Activated CD8-positive, alpha-beta memory T cell treated with anti-CD3 and anti-CD28 coated beads for 36 hours (primary cell): ENCODE data around the gene FOXA2. TPM values are rescaled to one million over a fixed set of nuclear protein-coding genes. Genes with fewer than 3 reads are reported as not detected.
"Not testable (repeated sequence)": the region's sequence is repeated elsewhere in the genome, so short reads cannot be mapped to it uniquely, and the experiment has no call there.

Experiments used
- CTCF ChIA-PET: fragments of 350-600 bp; sonication (Branson Sonifier 250); formaldehyde crosslinking; loops from one replicate; lab custom pipeline; 2021; ENCODE audit warnings: antibody characterized with exemption; lab: Charles Lee
- POLR2A ChIA-PET: fragments of 350-600 bp; sonication (Branson Sonifier 250); formaldehyde crosslinking; loops from one replicate; lab custom pipeline; 2021; ENCODE audit warnings: antibody characterized with exemption; lab: Charles Lee
- total RNA-seq, 2 experiments: library from RNA; stranded (reverse); gene quantifications; one replicate each; pipeline ENCODE4 v1.2.3, GENCODE V29; 2021

Gene FOXA2
- total RNA-seq, 2 experiments from 2014 or later = not detected

GRCh38 chr20:22550514-22550913 lies 33.9 kb downstream of the FOXA2 start:
- POLR2A ChIA-PET, CTCF ChIA-PET: not testable (repeated sequence)

- POLR2A ChIA-PET = no interaction called here
Measured at GRCh38 chr20:22548040-22548439, 36.3 kb downstream of the FOXA2 start.

GRCh38 chr20:22546344-22546743 lies 38.0 kb downstream of the FOXA2 start:
- CTCF ChIA-PET = no interaction called here
- POLR2A ChIA-PET = no interaction called here

More at GRCh38 chr20:22548040-22548439, 36.3 kb downstream of the FOXA2 start:
- CTCF ChIA-PET = no interaction called here

- ChIA-PET POLR2A (no interaction called here), CTCF (no interaction called here)
Measured at GRCh38 chr20:22545045-22545444, 39.3 kb downstream of the FOXA2 start.

GRCh38 chr20:22544462-22544861 lies 39.9 kb downstream of the FOXA2 start:
- CTCF ChIA-PET = no interaction called here
- POLR2A ChIA-PET = no interaction called here

- ChIA-PET POLR2A (no interaction called here), CTCF (no interaction called here)
Measured at GRCh38 chr20:22542427-22542826, 41.9 kb downstream of the FOXA2 start.

GRCh38 chr20:22540832-22541231 lies 43.5 kb downstream of the FOXA2 start:
- ChIA-PET POLR2A (no interaction called here), CTCF (no interaction called here)

GRCh38 chr20:22536956-22537756 lies 47.2 kb downstream of the FOXA2 start:
- CTCF ChIA-PET = no interaction called here
- POLR2A ChIA-PET = no interaction called here

GRCh38 chr20:22536141-22536828 lies 48.1 kb downstream of the FOXA2 start:
- CTCF ChIA-PET = interaction anchor here (0.6 kb wide), 1 partner anchor 31 kb away, joined by 3 read pairs; no protein-coding TSS in a partner anchor
- POLR2A ChIA-PET = no interaction called here

GRCh38 chr20:22535483-22535882 lies 48.9 kb downstream of the FOXA2 start:
- CTCF ChIA-PET = interaction anchor here (0.6 kb wide), 1 partner anchor 30 kb away, joined by 3 read pairs; no protein-coding TSS in a partner anchor
- POLR2A ChIA-PET = no interaction called here

GRCh38 chr20:22533823-22534751 lies 50.3 kb downstream of the FOXA2 start:
- CTCF ChIA-PET = no interaction called here
- POLR2A ChIA-PET = no interaction called here

- POLR2A ChIA-PET = no interaction called here
- CTCF ChIA-PET = no interaction called here
Measured at GRCh38 chr20:22532598-22532997, 51.8 kb downstream of the FOXA2 start.

GRCh38 chr20:22531756-22532155 lies 52.6 kb downstream of the FOXA2 start:
- POLR2A ChIA-PET = no interaction called here
- CTCF ChIA-PET = no interaction called here

- POLR2A ChIA-PET = no interaction called here
- CTCF ChIA-PET = no interaction called here
Measured at GRCh38 chr20:22531056-22531615, 53.2 kb downstream of the FOXA2 start.
